ENCODE data around the gene HOOK2.
"Not testable (repeated sequence)": the region's sequence is repeated elsewhere in the genome, so short reads cannot be mapped to it uniquely, and the experiment has no call there.

The HOOK2 gene

GRCh38 chr19:12720296-12720695, 55.1 kb downstream of the HOOK2 start:
- no peak for DNase-seq

GRCh38 chr19:12715929-12716328, 59.4 kb downstream of the HOOK2 start:
- DNase-seq, result no peak

DNA sequence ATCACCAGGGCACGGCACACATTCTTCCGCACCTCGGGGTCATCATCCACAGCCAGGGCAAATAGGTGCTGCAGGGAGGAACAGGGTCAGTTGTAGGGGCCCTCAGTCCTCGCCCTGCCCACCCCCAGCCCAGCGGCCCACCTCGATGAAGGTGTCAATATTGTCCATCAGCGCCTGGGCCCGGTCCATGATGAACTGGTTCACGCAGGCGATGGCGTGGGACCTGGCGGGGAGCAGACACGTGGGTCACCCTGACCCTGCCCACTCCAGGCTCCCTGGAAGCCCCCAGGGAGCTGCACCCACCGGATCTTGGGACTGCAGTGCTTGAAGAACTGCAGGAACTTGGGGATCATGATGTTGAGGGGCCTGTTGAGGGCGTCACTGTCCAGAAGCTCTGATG, 60.2 kb downstream of the HOOK2 start:
- DNase-seq, result no peak

DNA sequence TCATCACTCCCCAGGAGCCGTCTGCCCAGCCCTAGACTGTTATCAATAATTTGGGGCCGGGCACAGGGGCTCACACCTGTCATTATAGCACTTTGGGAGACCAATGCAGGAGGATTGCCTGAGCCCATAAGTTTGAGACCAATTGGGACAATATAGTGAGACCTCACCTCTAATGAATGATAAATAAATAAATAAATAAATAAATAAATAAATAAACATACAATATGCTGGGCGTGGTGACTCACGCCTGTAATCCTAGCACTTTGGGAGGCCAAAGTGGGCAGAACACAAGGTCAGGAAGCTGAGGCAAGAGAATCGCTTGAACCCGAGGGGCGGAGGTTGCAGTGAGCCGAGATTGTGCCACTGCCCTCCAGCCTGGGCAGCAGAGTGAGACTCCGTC, 62.0 kb downstream of the HOOK2 start:
- DNase-seq, result not testable (repeated sequence)

All from T1000 (cell line).